Measurements from ENCODE around the gene TRIM69.
A peak's percentile ranks its signal among the peaks of the same experiment; 100 is the strongest.
"Not testable (repeated sequence)": the region's sequence is repeated elsewhere in the genome, so short reads cannot be mapped to it uniquely, and the experiment has no call there.

Gene TRIM69

GRCh38 chr15:44763848-44764247 lies 27.5 kb downstream of the TRIM69 start:
- TF ChIP-seq EZH2 (IDR thresholded peaks at IDR 0.05) (no peak), POLR2AphosphoS5 (IDR thresholded peaks at IDR 0.05; ENCODE audit: borderline replicate concordance, low read depth, low read length) (no peak), FOXP2 (optimal IDR thresholded peaks at IDR 0.05; ENCODE audit: control extremely low read depth, extremely low read length, insufficient read depth) (no peak)
- H3K36me3 ChIP-seq (ENCODE audit: insufficient read depth, low read length) = no peaks in the 10 kb centered on the region
- H3K27ac ChIP-seq = no peak overlapping the region
- no peak for DNase-seq (ENCODE audit: low read depth, low spot score)
- H3K9ac ChIP-seq (ENCODE audit: insufficient read length) = no peak overlapping the region
- H3K4me3 ChIP-seq = no peak overlapping the region
- no peaks in the 10 kb centered on the region for H3K9me3 ChIP-seq (ENCODE audit: low read depth, low read length)

- no peaks in the 10 kb centered on the region for H3K9me3 ChIP-seq (ENCODE audit: low read depth, low read length)
- H3K27ac ChIP-seq = no peak overlapping the region
- H3K4me3 ChIP-seq = no peak overlapping the region
- H3K36me3 ChIP-seq (ENCODE audit: insufficient read depth, low read length) = no peaks in the 10 kb centered on the region
- TF ChIP-seq POLR2AphosphoS5 (IDR thresholded peaks at IDR 0.05; ENCODE audit: borderline replicate concordance, low read depth, low read length) (no peak), FOXP2 (optimal IDR thresholded peaks at IDR 0.05; ENCODE audit: control extremely low read depth, extremely low read length, insufficient read depth) (no peak), EZH2 (IDR thresholded peaks at IDR 0.05) (no peak)
- H3K9ac ChIP-seq (ENCODE audit: insufficient read length) = no peak overlapping the region
- no peak for DNase-seq (ENCODE audit: low read depth, low spot score)
These were observed 28.7 kb downstream of the TRIM69 start for GRCh38 chr15:44765036-44765435.

GRCh38 chr15:44769521-44769920 lies 33.2 kb downstream of the TRIM69 start:
- Histone ChIP-seq H3K27ac (no peak overlapping the region), H3K9ac (ENCODE audit: insufficient read length) (no peak overlapping the region)

DNA sequence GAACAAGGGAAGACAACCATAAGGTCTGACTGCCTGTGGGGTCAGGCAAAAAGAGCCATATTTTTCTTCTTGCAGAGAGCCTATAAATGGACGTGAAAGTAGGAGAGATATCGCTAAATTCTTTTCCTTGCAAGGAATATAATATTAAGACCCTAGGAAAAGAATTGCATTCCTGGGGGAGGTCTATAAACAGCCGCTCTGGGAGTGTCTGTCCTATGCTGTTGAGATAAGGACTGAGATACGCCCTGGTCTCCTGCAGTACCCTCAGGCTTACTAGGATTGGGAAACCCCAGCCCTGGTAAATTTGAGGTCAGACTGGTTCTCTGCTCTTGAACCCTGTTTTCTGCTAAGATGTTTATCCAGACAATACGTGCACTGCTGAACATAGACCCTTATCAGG lies 34.4 kb downstream of the TRIM69 start:
- not testable (repeated sequence) for H3K36me3 ChIP-seq (ENCODE audit: insufficient read depth, low read length); H3K27ac ChIP-seq

More at GRCh38 chr15:44769521-44769920, 33.2 kb downstream of the TRIM69 start:
- Histone ChIP-seq H3K9me3 (ENCODE audit: low read depth, low read length) (no peaks in the 10 kb centered on the region), H3K4me3 (no peak overlapping the region), H3K36me3 (ENCODE audit: insufficient read depth, low read length) (no peaks in the 10 kb centered on the region)
- TF ChIP-seq EZH2 (IDR thresholded peaks at IDR 0.05) (no peak), FOXP2 (optimal IDR thresholded peaks at IDR 0.05; ENCODE audit: control extremely low read depth, extremely low read length, insufficient read depth) (no peak), POLR2AphosphoS5 (IDR thresholded peaks at IDR 0.05; ENCODE audit: borderline replicate concordance, low read depth, low read length) (no peak)
- peak; percentile 35 for DNase-seq (ENCODE audit: low read depth, low spot score)

DNA sequence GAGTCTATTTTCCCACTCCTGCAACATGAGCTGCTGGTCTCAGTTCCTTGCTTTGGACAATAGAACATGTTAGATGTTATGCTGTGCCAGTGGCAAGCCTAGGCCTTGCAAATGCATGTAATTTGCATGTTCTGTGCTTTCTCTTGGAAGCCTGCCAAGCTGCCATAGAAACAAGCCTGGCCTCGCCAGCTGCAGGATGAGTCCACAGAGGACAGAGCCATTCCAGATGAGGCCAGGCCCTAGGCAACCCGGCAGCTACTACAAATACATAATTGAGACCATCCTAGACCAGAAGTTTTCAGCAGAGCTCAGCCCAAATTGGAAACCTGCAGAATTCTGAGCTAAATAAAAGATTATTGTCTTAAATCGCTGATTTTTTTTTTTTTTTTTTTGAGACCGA lies 39.6 kb downstream of the TRIM69 start:
- Histone ChIP-seq H3K9ac (ENCODE audit: insufficient read length) (no peak overlapping the region), H3K9me3 (ENCODE audit: low read depth, low read length) (no peaks in the 10 kb centered on the region), H3K27ac (no peak overlapping the region), H3K4me3 (no peak overlapping the region), H3K36me3 (ENCODE audit: insufficient read depth, low read length) (no peaks in the 10 kb centered on the region)
- DNase-seq (ENCODE audit: low read depth, low spot score) = no peak
- TF ChIP-seq FOXP2 (optimal IDR thresholded peaks at IDR 0.05; ENCODE audit: control extremely low read depth, extremely low read length, insufficient read depth) = no peak
- no peak for TF ChIP-seq EZH2 (IDR thresholded peaks at IDR 0.05)
- no peak for TF ChIP-seq POLR2AphosphoS5 (IDR thresholded peaks at IDR 0.05; ENCODE audit: borderline replicate concordance, low read depth, low read length)

More for the DNA sequence above, 34.4 kb downstream of the TRIM69 start:
- not testable (repeated sequence) for H3K4me3 ChIP-seq; DNase-seq (ENCODE audit: low read depth, low spot score); H3K9me3 ChIP-seq (ENCODE audit: low read depth, low read length); H3K9ac ChIP-seq (ENCODE audit: insufficient read length)

- TF ChIP-seq FOXP2 (optimal IDR thresholded peaks at IDR 0.05; ENCODE audit: control extremely low read depth, extremely low read length, insufficient read depth) (no peak), EZH2 (IDR thresholded peaks at IDR 0.05) (no peak)
- Histone ChIP-seq H3K9ac (ENCODE audit: insufficient read length) (no peak overlapping the region), H3K27ac (no peak overlapping the region), H3K4me3 (no peak overlapping the region), H3K36me3 (ENCODE audit: insufficient read depth, low read length) (no peaks in the 10 kb centered on the region), H3K9me3 (ENCODE audit: low read depth, low read length) (no peaks in the 10 kb centered on the region)
- no peak for DNase-seq (ENCODE audit: low read depth, low spot score)
These were observed 43.4 kb downstream of the TRIM69 start for GRCh38 chr15:44779761-44780160.

DNA sequence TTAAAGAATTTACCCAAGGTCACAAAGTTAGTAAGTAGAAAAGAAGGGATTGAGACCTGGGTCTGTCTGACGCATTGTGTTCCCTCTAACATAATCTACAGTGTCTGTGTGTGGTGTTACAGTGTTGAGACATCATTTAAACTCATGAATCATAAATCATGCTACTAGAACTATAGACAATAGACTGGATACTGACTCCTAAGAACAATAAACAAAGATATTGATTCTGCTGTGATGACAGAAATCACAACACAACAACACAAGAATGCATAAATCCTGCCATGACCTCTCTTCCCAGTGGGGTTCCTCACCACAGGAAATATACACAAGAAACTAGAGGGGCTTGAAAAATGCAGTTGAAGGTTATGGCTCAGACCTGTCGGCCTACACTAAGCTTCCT lies 44.3 kb downstream of the TRIM69 start:
- Histone ChIP-seq H3K4me3 (no peak overlapping the region), H3K27ac (no peak overlapping the region), H3K9ac (ENCODE audit: insufficient read length) (no peak overlapping the region), H3K36me3 (ENCODE audit: insufficient read depth, low read length) (no peaks in the 10 kb centered on the region), H3K9me3 (ENCODE audit: low read depth, low read length) (no peaks in the 10 kb centered on the region)
- DNase-seq (ENCODE audit: low read depth, low spot score) = no peak
- TF ChIP-seq POLR2AphosphoS5 (IDR thresholded peaks at IDR 0.05; ENCODE audit: borderline replicate concordance, low read depth, low read length) (no peak), FOXP2 (optimal IDR thresholded peaks at IDR 0.05; ENCODE audit: control extremely low read depth, extremely low read length, insufficient read depth) (no peak), EZH2 (IDR thresholded peaks at IDR 0.05) (no peak)

- no peak for TF ChIP-seq POLR2AphosphoS5 (IDR thresholded peaks at IDR 0.05; ENCODE audit: borderline replicate concordance, low read depth, low read length)
- TF ChIP-seq EZH2 (IDR thresholded peaks at IDR 0.05) = no peak
- TF ChIP-seq FOXP2 (optimal IDR thresholded peaks at IDR 0.05; ENCODE audit: control extremely low read depth, extremely low read length, insufficient read depth) = no peak
- H3K9me3 ChIP-seq (ENCODE audit: low read depth, low read length) = no peaks in the 10 kb centered on the region
- H3K9ac ChIP-seq (ENCODE audit: insufficient read length) = no peak overlapping the region
- no peaks in the 10 kb centered on the region for H3K36me3 ChIP-seq (ENCODE audit: insufficient read depth, low read length)
- H3K4me3 ChIP-seq = no peak overlapping the region
- no peak for DNase-seq (ENCODE audit: low read depth, low spot score)
- H3K27ac ChIP-seq = no peak overlapping the region
These were observed 44.9 kb downstream of the TRIM69 start for GRCh38 chr15:44781128-44781810.

DNA sequence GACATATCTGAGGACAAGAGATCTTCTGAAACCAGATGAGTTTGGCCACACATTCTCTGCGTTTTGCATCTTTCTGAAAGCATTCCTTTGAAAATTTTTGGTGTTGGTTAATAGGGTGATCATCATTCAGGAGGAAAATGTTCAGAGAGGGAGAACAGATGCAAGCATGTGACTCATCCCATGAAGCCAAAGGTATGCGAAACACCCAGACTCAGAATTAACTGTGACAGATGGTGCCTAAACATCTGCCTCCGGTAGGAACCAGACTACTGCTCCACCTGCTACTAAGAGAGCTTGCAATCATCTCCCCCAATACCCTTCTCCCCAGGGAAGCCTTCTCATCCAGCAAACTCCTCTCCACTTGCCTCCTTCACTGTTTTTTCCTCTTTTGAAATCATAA lies 46.2 kb downstream of the TRIM69 start:
- no peak for TF ChIP-seq EZH2 (IDR thresholded peaks at IDR 0.05)
- TF ChIP-seq POLR2AphosphoS5 (IDR thresholded peaks at IDR 0.05; ENCODE audit: borderline replicate concordance, low read depth, low read length) = no peak
- no peak for TF ChIP-seq FOXP2 (optimal IDR thresholded peaks at IDR 0.05; ENCODE audit: control extremely low read depth, extremely low read length, insufficient read depth)
- no peaks in the 10 kb centered on the region for H3K36me3 ChIP-seq (ENCODE audit: insufficient read depth, low read length)
- H3K27ac ChIP-seq = no peak overlapping the region
- H3K9ac ChIP-seq (ENCODE audit: insufficient read length) = no peak overlapping the region
- H3K9me3 ChIP-seq (ENCODE audit: low read depth, low read length) = no peaks in the 10 kb centered on the region
- DNase-seq (ENCODE audit: low read depth, low spot score) = no peak
- no peak overlapping the region for H3K4me3 ChIP-seq

- H3K9ac ChIP-seq (ENCODE audit: insufficient read length); H3K36me3 ChIP-seq (ENCODE audit: insufficient read depth, low read length); H3K9me3 ChIP-seq (ENCODE audit: low read depth, low read length); DNase-seq (ENCODE audit: low read depth, low spot score); H3K4me3 ChIP-seq; H3K27ac ChIP-seq: not testable (repeated sequence)
These were observed 48.6 kb downstream of the TRIM69 start for GRCh38 chr15:44784918-44785274.
